Measurements from ENCODE around the gene HOXA4.

- TF ChIP-seq CTCF (optimal IDR thresholded peaks at IDR 0.05 in 1 of 3, IDR thresholded peaks at IDR 0.05 in 1 of 3, conservative IDR thresholded peaks at IDR 0.05 in 1 of 3; ENCODE audit: extremely low read depth in 1 of 3, insufficient read depth in 2 of 3, low read length in 3 of 3) (no peak), EZH2 (IDR thresholded peaks at IDR 0.05; ENCODE audit: low read length) (no peak)
These were observed 29.2 kb downstream of the HOXA4 start for GRCh38 chr7:27101171-27101956.
